T-helper 2 cell treated with Interferon-gamma antibody and Interleukin-4, amounts not matched to agents 100 ng/mL and 5 ng/mL, for 36 hours (primary cell): ENCODE data around the gene SLC25A53. TPM values are rescaled to one million over a fixed set of nuclear protein-coding genes. Genes with fewer than 3 reads are reported as not detected.
"Not testable (repeated sequence)": the region's sequence is repeated elsewhere in the genome, so short reads cannot be mapped to it uniquely, and the experiment has no call there.

Experiments used
- intact Hi-C: fragments of 100-400 bp; cut with micrococcal nuclease; formaldehyde crosslinking; loops from one replicate; pipeline ENCODE4 v1.15.1; 2023
- total RNA-seq: library from RNA; stranded (reverse); gene quantifications from 2 replicates; pipeline ENCODE4 v1.2.3, GENCODE V29; 2022

SLC25A53 gene
- total RNA-seq, 1 donor from 2014 or later, result 6.5 TPM

DNA sequence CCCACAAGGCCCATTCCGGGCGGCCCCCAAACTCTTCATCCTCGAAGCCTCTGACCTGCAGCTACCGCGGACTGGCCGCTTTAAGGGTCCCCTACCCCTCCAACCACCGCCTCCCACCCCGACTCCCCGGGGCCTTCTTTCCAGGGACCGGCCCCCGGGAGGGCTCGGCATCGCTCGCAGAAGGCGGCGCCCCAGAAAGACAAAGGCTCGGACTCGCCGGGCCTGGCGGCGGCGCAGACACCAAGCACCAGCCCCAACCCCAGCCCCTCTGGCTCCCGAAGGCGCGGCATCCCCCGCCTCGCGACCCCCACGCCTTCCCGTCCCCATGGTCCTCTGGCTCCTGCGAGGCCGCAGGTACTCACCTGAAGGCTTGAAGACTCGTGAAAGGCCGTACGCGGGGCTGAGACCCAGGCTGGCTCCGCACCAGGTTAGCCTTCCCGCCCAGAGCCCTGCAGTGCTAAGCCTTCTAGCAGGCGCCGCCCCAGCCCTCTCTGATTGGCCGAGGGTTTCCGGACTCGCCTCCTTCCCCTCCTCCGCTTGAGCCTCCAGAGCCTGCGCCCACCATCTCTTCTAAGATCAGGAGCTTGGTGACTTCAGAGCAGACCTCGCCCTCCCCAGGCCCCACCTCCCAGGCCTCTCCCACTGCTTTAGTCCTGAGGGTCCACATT, 80.9 kb downstream of the SLC25A53 start, which contains the start of gene TMSB15C:
TMSB15C (minus strand) TSS at position 459 of the 668 bp plus-strand sequence.
- intact Hi-C loops, result not testable (repeated sequence)

DNA sequence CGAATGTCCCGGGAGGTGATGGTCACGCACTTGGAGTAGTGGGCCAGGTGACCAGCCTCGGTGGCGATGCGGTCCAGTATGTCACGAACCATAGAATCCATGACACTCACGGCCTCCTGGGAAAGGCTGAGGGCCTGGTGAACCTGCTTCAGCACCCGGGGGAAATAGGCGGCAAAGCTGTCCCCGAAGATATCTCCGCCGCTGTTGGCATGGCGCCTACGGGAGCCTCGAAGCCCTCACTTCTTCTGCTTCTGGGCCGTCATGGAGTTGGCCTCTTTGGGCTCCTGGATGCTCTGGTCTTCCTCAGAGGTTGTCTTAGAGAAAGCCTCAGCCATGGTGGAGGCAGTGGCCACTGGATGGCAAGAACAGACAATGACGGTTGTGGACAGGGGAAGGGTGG, 94.2 kb downstream of the SLC25A53 start:
- intact Hi-C loops, result not testable (repeated sequence)

DNA sequence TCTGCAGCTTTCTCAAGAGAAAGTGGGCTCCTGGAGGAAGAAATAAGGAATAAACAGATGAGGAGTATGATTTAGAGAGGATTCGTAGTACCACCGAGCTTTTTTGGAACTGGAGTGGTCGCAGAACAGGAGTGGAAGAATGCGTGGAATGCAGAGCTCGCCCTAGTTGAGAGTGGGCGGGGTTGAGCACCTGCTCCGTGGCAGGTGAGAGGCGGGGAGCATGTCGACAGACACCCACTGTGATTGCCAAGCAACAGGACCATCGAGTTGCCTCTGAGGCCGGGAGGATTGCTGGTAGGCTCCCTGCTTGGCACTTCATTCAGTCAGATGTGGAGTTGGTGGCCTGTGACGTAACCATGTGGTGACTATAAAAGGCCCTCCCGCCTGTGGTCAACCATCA, 101.9 kb downstream of the SLC25A53 start:
- intact Hi-C loops, result not testable (repeated sequence)

Other genes starting within 250 kb of the SLC25A53 start
- gene TMSB15B, start 194.4 kb downstream of the SLC25A53 start, total RNA-seq, result 7.2 and 8.3 TPM in 2 replicates
- not detected in 2 replicates for gene H2BW1, start 143.3 kb downstream of the SLC25A53 start, total RNA-seq
- not detected in 2 replicates for gene H2BW2, start 117.1 kb downstream of the SLC25A53 start, total RNA-seq
- 3.9 and 4.9 TPM in 2 replicates for gene TMSB15C, start 80.8 kb downstream of the SLC25A53 start, total RNA-seq
- gene ZCCHC18, start 44.5 kb downstream of the SLC25A53 start, total RNA-seq, result 0.20 and 0.48 TPM in 2 replicates
- 12.7 TPM in 2 replicates for gene FAM199X, start 9.4 kb upstream of the SLC25A53 start, total RNA-seq
- 0.14 and 0.25 TPM in 2 replicates for gene ESX1, start 97.9 kb upstream of the SLC25A53 start, total RNA-seq